Right lobe of liver (tissue), 4 donors: ENCODE measurements around the gene DLG2.

Experiments
- CTCF ChIP-seq, 4 donors: fragments of 200-600 bp in 3 of 4; fragments of 450-650 bp in 1 of 4; IDR thresholded peaks; one replicate each; pipeline versions ENCODE4 v1.5.1 to v1.8.0; 2016 to 2022; ENCODE audit warnings: antibody characterized with exemption in 4 of 4, mild to moderate bottlenecking in 2 of 4
- POLR2A ChIP-seq: fragments of 450-650 bp; IDR thresholded peaks from one replicate; pipeline ENCODE4 v1.6.1; 2017; ENCODE audit warnings: antibody characterized with exemption, mild to moderate bottlenecking
- donor health status: DM: no; HTN: no; CAD: no.
- donor health status: DM: no; HTN: no; CAD: no.
- donor health status: DM: no; HTN: yes; CAD: no.

GRCh38 chr11:84355911-84356310 is 1271.2 kb downstream of the DLG2 start:
- TF ChIP-seq CTCF (IDR thresholded peaks at IDR 0.05) = no peak
- TF ChIP-seq POLR2A = no peak
